T47D (cell line): ENCODE measurements around the gene GRIA2.

Experiments used
- DNase-seq, 2 experiments: peaks; one replicate each; pipeline versions ENCODE4 v3.0.0 to v3.0.0-alpha.2; 2011 to 2012; ENCODE audit warnings: low read depth in 1 of 2, low spot score in 1 of 2
- JUND ChIP-seq: IDR thresholded peaks from 2 replicates; pipeline ENCODE4 v1.6.1; 2012; ENCODE audit warnings: low read depth
- in situ Hi-C: cut with HindIII; loops from 2 replicates; pipeline ENCODE4 v1.10.0; 2016; ENCODE audit warnings: low sequenced_read_pairs, low pct_unique_long_range_greater_than_20kb

GRIA2 gene

GRCh38 chr4:157357887-157358286, 137.4 kb downstream of the GRIA2 start:
- TF ChIP-seq JUND: no peak
- no peak for DNase-seq
- in situ Hi-C loops: no loop called here

GRCh38 chr4:157358439-157358838, 137.9 kb downstream of the GRIA2 start:
- in situ Hi-C loops: no loop called here
- no peak for TF ChIP-seq JUND
- DNase-seq: no peak

GRCh38 chr4:157358851-157359250, 138.3 kb downstream of the GRIA2 start:
- in situ Hi-C loops: no loop called here
- no peak for DNase-seq
- no peak for TF ChIP-seq JUND

GRCh38 chr4:157363360-157363759, 142.8 kb downstream of the GRIA2 start:
- in situ Hi-C loops: no loop called here
- peak in 1 of 2 experiments; percentile 90 for DNase-seq
- TF ChIP-seq JUND: no peak

- DNase-seq: no peak
- in situ Hi-C loops: no loop called here
- no peak for TF ChIP-seq JUND
These were observed 151.6 kb downstream of the GRIA2 start for GRCh38 chr4:157372154-157372553.

- no peak for TF ChIP-seq JUND
- no peak for DNase-seq
- in situ Hi-C loops: no loop called here
These were observed 152.0 kb downstream of the GRIA2 start for GRCh38 chr4:157372567-157372966.

- no peak for DNase-seq
- no peak for TF ChIP-seq JUND
- in situ Hi-C loops: no loop called here
These were observed 169.2 kb downstream of the GRIA2 start for GRCh38 chr4:157389741-157390140.

GRCh38 chr4:157405070-157405469, 184.5 kb downstream of the GRIA2 start:
- peak in 1 of 2 experiments; percentile 35 for DNase-seq
- no peak for TF ChIP-seq JUND
- in situ Hi-C loops: no loop called here
